ENCODE data around the gene FAM171A1.
"Not testable (repeated sequence)": the region's sequence is repeated elsewhere in the genome, so short reads cannot be mapped to it uniquely, and the experiment has no call there.

Gene FAM171A1

DNA sequence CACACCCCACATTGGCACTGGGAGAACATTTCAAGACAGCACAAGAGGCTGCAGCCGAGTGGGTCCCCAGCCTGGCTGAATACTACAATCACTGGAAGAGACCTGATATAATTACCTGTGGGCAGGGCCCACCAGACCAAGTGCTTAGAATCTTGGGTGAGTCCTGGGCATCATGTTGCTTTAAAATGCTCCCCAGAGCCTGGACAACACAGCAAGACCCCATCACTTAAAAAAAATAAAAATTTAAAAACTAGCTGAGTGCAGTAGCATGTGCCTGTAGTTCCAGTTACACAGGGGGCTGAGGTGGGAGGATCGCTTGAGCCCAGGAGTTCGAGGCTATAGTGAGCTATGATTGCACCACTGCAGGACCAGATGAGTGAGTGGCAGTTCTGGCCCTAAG is 28.1 kb downstream of the FAM171A1 start:
- DNase-seq, result no peak

DNA sequence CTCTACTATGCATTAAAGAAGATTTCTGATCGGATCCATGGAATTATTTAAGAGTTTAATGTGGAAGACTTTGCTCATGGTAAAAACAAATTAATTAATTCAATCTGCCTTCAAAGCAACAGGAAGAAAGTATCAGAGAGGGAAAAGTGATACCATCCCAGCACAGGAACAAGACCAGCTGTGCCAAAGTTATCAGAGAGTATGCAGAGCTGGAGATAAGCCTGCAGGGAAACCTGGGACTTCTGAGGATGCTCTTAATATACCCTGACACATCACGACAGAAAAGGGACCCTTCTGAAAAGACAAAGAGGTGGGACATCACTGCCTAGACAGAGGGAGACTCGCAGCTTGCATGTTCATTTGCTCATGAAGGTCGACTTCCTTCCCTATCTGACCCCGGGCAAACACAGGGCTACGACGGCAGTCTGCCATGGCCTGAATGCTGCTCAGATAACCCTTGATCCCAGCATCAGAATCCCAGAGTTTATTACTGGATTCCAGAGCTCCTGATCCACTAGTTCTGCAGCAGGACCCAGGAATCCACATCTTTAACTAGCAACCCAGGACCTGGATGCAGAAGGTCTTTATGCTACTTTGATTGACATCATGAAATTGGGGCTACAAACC is 29.5 kb downstream of the FAM171A1 start:
- no peak for DNase-seq

DNA sequence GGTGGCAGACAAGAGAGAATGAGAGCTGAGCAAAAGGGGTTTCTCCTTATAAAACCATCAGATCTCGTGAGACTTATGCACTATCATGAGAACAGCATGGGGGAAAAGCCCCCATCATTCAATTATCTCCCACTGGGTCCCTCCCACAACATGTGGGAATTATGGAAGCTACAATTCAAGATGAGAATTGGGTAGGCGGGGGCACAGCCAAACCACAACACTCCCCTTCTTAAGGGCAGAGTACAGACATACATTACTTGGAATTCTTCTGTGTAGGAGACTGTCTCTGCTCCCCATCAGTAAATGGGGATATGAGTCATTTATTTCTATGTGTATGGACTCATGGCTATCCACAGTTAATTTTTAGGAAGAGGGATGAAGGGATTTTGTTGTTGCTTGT is 31.2 kb downstream of the FAM171A1 start:
- DNase-seq, result no peak

DNA sequence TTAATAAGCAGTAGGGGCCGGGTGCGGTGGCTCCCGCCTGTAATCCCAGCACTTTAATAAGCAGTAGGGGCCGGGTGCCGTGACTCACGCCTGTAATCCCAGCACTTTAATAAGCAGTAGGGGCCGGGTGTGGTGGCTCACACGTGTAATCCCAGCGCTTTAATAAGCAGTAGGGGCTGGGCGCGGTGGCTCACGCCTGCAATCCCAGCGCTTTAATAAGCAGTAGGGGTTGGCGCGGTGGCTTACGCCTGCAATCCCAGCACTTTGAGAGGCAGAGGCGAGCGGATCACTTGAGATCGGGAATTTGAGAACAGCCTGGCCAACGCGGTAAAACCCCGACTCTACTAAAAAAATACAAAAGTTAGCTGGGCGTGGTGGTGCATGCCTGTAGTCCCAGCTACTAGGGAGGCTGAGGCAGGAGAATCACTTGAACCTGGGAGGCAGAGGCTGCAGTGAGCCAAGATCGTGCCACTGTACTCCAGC is 33.6 kb downstream of the FAM171A1 start:
- not testable (repeated sequence) for DNase-seq

DNA sequence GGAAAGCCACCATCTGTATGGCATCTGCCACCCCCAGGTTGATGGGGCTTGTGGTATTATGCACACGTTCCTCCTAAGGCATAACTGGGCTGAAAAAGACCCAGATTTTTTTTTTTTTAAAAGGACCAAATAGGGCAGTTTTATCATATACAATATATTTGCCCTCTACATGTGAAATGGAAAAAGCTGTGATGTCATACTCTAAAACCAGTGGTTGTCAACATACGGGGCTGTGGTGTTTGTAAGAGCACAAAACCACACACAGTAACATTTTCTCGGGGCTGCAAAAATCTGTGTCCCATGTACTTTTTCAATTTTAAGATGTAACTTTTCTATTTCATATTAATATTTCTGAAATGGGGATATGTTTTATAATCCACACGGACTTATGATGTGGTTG is 34.9 kb downstream of the FAM171A1 start:
- no peak for DNase-seq

DNA sequence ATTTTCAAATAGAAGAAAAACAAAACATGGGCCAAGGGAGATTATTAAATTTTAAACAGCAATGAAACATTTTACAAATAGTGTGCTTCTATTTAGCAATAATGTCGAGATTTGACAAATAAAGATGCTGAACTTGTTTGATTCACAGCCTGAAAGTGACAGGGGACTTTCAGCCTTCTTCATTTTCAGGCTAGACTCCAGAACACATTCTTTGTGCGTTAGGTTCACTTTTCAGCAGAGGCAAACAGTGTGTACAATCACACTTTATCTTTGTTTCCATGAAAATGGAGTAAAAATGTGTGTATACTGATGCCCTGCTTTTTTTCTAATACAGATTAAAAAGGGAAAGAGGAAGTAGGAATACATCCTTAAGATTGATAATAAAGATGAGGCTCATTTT is 35.6 kb downstream of the FAM171A1 start:
- DNase-seq, result no peak

DNA sequence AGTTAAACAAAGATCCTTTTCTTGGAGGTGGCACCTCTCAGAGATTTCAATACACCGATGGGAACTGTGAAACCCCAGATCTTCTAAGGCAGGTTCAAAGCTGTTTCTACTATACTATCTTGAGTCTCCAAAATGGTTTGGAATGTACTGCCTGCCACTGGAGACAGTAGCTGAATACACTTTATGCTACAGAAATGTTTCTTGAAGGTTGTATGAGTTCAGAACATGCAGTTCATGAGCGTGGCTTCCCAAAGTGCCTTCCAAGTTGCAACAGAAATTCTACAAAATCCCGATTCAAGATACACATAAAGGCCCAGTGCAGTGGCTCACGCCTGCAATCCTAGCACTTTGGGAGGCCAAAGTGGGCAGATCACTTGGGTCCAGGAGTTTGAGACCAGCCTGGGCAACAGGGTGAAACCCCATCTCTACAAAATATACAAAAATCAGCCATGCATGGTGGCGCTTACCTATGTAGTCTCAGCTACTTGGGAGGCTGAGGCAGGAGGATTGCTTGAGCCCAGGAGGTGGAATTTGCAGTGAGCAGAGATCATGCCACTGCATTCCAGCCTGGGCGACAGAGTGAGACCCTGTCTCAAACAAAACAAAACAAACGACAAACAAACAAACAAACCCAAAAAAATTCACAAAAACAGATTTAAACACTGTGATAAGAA is 36.3 kb downstream of the FAM171A1 start:
- DNase-seq, result no peak

DNA sequence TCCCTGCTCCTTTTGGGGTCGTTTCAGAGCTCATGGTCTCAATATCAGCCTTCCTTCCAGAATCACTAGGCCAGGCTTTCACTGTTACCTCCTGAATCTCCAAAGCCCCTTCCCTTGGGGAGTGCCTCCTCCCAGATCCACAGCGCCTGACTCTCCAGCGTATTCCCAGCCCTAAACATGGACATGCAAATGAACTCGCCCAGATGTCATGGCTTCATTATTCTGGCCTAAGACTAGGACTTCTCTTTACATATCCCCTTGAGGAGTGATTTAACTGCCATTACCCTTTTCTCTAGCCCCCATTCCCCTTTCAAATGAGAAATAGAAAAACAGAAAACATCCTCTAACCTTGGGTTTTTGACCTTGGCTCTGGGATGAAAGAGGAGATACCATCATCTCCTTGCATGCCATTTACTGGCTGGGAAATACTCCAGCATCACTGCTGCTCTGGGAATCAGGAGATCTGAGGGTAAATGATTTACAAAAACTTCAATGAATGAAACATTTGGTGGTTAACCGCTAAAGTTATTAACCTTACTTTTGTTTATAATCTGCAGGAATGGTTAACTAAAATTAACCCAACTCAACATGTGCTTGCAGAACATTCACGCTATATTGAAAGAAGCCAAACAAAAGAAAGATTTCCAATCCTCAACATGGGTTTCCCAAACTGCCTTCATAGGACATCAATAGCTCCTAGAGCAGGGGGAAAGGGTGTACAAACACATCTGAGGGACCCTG is 37.0 kb downstream of the FAM171A1 start:
- no peak for DNase-seq

DNA sequence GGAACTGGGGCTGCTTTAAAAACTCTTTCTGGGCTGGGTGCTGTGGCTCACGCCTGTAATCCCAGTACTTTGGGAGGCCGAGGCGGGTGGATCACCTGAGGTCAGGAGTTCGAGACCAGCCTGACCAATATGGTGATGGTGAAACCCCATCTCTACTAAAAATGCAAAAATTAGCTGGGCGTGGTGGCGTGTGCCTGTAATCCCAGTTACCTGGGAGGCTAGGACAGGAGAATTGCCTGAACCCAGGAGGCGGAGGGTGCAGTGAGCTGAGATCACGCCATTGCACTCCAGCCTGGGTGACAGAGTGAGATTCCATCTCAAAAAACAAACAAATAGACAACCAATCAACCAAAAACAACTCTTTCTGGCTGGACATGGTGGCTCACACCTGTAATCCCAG is 37.9 kb downstream of the FAM171A1 start:
- not testable (repeated sequence) for DNase-seq

DNA sequence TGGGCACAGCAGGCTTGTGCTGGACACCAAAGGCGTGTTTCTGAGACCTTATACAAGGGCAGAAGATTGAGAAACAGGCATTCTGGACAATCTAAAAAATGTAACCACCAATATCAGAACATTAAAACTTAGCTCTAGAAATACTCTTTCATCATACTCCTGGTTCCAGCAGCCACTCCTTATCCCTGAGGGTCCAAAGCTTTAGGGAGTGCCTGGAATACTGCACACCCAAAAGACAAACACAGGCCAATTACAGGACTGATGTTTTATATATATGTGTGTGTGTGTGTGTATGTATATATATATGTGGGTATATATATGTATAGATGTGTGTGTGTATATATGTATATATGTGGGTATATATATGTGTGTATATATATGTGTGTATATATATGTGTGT is 39.6 kb downstream of the FAM171A1 start:
- no peak for DNase-seq

DNA sequence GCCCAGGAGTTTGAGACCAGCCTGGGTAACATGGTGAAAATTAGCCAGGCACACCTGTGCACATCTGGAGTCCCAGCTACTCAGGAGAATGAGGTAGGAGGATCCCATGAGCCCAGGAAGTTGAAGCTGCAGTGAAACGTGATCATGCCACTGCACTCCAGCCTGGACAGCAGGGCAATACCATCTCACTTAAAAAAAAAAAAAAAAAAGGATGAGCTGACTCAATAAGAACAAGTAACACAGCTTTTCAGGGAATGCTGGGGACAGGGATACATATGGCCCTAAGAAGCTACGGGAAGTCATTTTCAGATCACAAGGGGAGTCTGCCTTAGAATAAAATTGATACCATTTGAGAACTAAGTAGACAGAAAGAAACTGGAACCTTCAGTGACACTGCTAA is 41.7 kb downstream of the FAM171A1 start:
- no peak for DNase-seq

DNA sequence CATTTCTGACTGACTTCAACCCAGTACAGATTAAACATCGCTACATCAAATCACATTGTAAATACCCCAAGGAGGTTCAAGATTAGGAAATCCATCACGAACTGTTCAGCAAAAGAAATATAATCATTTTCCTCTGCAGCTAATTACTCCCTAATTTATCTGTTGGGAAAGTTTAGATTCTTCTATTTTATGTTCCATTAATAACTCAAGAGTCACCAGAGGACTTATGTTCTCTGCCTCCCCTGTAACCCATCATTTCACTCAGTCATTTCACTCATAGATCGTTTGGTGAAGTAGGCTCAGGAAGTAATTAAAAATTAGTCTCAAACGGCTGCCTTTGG is 45.2 kb downstream of the FAM171A1 start:
- DNase-seq, result no peak

DNA sequence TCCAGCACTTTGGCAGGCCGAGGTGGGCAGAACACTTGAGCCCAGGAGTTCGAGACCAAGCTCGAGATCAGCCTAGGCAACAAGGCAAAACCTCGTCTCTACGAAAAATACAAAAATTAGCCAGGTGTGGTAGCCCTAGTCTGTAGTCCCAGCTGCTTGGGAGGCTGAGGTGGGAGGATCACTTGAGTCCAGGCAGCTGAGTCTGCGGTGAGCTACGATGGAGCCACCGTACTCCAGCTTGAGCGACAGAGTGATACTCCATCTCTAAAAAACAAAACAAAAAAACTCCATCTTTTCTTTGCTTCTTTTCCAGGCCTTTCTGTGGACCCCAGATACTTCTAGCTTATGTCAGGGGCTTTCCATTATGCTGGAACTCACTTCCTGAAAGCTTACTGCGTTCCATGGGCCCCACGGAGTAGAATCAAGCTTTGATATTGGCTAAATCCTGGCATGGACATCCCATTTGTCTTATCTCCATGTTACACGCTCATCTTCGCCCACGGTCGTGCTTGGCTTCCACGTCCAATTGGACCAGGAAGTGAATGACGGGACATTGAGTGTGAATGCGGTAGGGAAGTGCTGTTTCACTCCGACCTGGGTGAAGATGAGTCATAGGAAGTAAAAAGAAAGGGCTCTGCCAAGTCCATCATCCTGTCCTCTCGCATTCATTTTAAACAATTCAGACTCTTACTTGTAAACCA is 45.7 kb downstream of the FAM171A1 start:
- no peak for DNase-seq

DNA sequence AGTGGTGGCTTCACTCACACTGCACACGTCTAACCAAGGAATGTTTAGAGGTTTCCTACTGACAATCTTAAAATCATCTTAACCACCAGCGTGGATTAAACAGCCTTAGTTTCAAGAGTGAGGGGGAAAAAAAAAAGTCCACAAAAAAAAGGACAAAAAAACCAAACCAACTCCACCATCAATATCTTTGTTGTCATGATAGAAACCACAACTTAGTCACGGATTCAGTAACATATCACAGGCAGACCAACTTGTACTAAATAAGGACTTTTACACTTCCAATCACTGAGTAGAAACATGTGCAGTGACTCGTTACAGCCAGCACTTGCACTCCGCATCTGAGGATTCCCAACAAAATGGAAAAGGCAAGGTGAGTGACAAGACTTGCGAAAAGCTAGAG is 46.5 kb downstream of the FAM171A1 start:
- no peak for DNase-seq

DNA sequence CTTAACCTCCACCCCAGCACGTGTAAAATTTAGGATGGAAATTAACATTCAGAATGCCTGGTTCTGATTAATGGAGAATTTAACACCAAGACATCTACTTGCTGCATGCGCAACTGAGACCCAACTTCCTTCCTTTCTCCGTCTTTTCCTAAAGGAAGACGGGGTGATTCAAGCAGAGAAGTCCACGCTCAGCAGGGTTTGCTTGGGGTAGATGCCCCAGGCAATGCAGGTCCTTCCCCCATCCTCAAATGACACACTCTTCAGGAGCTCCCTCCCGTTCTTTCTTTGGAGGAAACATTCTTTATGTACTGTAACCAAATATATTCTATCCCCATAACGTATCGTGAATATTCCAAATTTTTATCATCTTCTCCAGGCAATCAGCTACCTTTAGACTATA is 47.0 kb downstream of the FAM171A1 start:
- DNase-seq, result no peak

DNA sequence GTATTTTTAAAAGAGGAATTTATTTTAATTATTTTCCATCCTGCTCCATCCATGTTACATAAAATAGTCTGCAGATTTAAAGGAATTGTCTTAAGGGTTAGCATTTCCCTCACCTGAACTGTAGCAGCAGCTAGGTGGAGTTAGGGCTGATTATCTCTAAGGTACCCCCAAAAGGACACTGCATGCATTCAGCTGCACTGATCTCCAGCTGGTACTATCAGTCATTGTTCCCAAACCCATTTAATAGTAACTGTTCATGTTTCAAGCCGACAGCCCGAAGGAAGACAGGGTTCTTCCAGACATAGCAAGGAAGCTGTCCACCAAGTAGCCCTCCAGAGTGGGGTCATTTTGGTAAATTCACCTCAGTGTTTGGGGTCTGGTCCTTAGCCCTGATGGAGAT is 48.7 kb downstream of the FAM171A1 start:
- DNase-seq, result no peak

DNA sequence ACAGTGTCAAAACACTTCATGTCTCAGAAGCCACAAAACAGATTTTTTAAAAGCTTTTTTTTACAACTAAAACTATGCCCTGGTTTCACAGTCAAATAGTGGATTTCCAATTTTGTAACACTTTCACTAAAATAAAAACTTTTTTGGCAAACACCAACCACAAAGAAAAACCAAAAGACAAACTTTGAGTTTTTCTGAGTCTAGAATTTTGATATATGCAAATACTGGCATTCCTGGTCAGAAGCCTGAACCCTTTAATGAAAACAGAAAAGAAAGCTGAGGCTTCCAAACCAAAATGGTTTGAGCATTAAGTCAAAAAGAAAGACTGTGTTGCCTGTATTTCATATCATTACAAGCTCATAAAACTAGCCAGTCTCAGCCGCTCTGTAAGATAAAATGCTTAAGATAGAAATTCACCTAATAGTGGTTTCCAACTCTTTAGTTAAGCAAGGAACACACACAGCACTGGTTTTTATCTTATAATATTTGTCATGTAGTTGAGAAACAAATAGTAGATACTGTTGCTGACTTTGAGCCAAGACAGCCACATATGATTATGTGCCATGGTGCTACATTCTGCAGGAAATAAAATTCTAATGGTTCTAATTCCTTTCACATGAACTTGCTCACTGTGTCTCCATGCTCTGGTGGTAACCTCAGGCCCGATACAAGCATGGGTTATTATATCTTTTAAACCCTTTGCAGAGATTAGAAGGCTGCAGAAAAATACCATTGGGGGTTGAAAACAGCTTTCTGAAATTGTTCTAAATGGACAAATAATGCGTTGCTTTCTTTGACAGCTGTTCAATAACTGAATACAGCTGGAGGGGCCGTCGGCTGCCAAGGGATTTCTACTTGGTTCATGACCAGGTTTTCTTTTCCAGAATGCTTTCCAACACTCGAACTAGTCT is 49.4 kb downstream of the FAM171A1 start:
- DNase-seq, result no peak

DNA sequence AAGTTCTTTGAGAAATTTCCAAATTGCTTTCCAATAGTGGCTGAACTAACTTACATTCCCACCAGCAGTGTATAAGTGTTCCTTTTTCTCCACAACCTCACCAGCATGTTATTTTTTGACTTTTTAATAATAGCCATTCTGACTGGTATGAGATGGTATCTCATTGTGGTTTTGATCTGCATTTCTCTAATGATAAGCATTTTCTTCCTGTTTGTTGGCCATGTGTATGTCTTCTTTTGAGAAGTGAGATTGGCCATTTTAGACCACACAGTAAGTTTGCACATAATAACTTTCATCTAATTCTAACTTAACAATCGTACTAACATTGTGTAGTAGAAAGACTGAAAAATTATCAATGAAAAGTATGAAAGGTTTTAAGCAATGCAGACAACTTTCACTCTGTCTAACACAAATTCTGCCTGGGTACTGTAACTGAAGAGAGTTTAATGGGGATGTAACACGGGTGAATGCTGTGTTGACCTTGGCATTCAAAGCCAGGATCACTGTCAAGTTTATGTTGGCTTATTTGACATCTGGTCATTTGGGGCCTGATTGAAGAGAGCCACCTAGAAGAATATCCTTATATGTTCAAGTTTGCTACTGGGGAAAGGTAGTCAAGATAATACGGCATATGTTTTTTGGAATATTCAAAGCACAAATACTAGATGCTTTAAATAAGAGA is 50.4 kb downstream of the FAM171A1 start:
- no peak for DNase-seq

DNA sequence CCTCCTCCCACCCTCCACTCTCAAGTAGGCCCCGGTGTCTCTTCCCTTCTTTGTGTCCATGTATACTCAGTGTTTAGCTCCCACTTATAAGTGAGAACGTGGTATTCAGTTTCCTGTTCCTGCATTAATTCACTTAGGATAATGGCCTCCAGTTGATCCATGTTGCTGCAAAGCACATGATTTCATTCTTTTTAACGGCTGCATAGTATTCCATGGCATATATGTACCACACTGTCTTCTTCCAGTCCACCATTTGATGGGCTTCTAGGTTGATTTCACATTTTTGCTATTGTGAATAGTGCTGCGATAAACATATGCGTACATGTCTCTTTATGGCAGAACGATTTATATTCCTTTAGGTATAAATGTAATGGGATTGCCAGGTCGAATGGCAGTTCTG is 51.0 kb downstream of the FAM171A1 start:
- DNase-seq, result no peak

DNA sequence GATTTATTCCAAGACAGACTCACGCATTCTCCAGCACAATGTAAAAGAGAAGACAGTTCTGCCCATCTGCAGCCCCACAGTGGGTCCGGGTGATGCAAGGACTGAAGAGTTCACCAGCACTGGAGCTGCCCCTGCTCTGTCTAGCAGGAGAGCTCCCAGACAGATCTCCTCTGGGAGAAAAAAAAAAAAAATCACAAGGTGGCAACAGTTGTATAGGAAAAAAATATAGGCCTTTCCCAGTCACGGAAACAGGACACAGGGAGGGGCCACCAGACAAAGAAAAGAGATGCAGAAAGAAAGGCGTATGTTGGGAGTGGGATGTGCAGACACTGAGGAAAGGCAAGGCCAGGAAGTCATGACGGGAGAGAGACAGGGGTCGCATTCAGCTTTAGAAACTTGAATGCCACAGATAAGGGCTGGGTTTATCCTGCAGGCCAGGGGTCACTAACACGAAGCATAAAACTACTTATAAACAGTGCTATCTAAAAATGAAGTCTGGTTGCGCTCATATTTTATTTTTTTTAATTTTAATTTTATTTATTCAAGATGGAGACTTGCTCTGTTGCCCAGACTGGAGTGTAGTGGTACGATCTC is 54.1 kb downstream of the FAM171A1 start:
- DNase-seq, result no peak

DNA sequence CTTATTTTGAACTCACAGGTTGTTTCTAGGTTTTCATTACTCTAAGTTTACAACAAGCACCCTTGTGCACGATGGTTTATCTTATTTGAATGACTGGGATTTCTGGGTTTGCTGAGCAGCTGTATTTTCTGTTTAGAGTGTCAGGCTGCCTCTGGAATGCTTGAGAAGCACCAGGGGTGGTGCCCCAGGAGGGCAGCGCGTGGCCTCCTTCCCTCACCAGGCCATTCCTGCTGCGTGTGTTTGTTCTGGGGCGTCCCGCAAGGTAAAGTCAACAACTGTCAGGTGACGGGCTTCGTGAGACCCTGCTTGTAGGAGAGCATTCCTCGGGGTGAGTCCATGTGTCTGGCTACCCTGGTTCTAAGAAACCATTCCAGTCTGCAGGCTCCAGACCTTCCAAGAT is 54.9 kb downstream of the FAM171A1 start:
- DNase-seq, result no peak

DNA sequence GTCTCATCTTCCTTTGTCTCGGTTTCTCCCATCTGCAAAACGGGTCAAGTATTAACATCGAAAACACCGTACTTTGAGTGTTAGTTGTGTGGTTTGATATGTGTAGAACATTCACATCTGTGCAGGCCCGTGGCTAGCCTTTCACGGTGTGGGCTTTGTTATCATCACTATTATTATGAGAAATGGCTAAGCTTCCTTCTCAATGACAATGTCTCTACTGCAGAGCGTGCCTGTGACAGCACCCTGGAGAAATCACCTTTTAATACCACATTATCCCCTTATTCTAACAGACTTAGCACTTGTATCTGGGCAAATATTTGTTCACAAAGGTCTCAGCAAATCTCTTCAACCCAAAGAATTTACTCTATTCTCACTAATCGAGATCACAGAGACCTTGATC is 55.8 kb downstream of the FAM171A1 start:
- DNase-seq, result no peak

All from activated CD4-positive, CD25-positive, alpha-beta regulatory T cell (primary cell).